Mononuclear cell (primary cell): ENCODE results near the gene HEXIM2. TPM values are rescaled to one million over a fixed set of nuclear protein-coding genes. Genes with fewer than 3 reads are reported as not detected.

Experiments used
- H3K27me3 ChIP-seq: 2 replicates; pipeline ENCODE4 v1.6.0; 2011; ENCODE audit warnings: low read length, control low read depth; ENCODE audit not compliant: insufficient read depth
- H3K4me1 ChIP-seq: 2 replicates; pipeline ENCODE4 v1.5.1; 2011; ENCODE audit warnings: mild to moderate bottlenecking, low read length, control low read depth; ENCODE audit not compliant: insufficient read depth
- H3K4me3 ChIP-seq: 2 replicates; pipeline ENCODE4 v1.5.1; 2011; ENCODE audit warnings: mild to moderate bottlenecking, low read length, moderate library complexity
- H3K9me3 ChIP-seq: 2 replicates; pipeline ENCODE4 v1.5.1; 2011; ENCODE audit warnings: low read depth, mild to moderate bottlenecking, control low read depth, low read length
- total RNA-seq: library from RNA; depleted of rRNA; stranded (reverse); fragments of >200 nt; gene quantifications from one replicate; pipeline ENCODE4 v1.2.3, GENCODE V29; 2012

HEXIM2 gene
- total RNA-seq, 1 donor: 3.4 TPM

DNA sequence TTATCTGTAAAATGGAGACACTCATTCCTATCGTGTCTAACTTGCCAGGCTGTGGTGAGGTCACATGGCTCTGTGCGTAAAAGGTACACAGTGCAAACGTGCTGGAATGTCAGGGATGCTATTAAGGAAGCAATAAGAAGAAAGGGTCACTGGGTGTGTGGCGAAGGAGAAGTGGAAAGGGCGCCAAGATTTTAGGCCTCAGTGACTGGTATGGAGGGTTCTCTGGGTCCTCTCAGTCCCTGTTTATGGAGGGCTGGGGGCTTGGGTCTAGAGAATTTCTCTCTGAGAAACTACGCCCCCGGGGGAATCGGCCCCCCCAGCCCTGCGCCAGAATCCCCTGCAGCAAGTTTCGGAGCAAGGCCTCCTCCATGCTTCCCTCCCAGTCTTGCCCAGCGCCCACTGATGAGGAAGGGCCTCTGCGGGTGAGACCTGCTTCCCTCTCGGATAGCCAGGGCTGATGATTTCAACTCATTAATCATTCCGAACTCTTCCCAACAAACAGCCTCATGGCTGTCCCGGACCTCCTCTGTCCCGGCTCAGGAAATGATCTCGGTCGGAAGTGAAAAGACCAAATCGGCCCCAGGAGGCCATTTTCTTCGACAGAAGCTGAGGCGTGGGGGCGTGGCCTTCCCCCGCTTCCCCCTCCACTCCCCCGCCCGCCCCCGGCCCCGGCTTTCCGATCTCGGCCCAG, 14.6 kb upstream of the HEXIM2 start:
- H3K27me3 ChIP-seq: no peaks in the 10 kb centered on the region
- peak overlapping the region; percentile 96 for H3K4me3 ChIP-seq
- peaks cover 70% of the 10 kb centered on the region for H3K4me1 ChIP-seq
- H3K9me3 ChIP-seq: no peaks in the 10 kb centered on the region

DNA sequence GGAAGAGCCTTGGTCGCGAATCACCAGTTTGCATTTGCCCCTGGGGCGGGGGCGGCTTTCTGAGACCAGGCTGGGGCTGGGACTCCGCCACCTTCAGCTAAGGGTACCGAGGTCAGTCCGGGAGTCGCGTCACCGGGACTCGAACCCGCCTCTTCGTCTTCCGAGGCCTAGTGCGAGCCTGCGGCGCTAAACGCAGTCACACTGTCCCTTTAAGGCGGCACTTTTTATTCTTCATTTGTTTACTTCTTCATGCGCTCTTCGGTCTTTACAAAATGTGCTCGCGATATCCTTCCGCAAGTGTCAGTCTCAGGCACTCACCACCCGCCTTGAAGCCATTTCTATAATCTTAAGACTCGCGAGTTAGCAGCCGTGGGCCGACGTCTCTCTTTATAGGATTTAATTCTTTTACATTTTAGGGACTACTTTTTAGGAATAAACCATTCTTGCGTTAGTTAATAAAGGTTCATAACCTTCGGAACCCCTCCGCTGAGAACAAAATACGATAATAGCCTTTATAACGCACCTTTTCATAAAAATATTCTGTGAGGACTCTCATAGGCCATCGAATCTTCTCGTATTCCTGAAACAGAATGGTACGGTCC, 14.0 kb upstream of the HEXIM2 start:
- Histone ChIP-seq H3K9me3 (no peaks in the 10 kb centered on the region), H3K27me3 (no peaks in the 10 kb centered on the region), H3K4me3 (peak overlapping the region; percentile 96), H3K4me1 (peaks cover 74% of the 10 kb centered on the region)

DNA sequence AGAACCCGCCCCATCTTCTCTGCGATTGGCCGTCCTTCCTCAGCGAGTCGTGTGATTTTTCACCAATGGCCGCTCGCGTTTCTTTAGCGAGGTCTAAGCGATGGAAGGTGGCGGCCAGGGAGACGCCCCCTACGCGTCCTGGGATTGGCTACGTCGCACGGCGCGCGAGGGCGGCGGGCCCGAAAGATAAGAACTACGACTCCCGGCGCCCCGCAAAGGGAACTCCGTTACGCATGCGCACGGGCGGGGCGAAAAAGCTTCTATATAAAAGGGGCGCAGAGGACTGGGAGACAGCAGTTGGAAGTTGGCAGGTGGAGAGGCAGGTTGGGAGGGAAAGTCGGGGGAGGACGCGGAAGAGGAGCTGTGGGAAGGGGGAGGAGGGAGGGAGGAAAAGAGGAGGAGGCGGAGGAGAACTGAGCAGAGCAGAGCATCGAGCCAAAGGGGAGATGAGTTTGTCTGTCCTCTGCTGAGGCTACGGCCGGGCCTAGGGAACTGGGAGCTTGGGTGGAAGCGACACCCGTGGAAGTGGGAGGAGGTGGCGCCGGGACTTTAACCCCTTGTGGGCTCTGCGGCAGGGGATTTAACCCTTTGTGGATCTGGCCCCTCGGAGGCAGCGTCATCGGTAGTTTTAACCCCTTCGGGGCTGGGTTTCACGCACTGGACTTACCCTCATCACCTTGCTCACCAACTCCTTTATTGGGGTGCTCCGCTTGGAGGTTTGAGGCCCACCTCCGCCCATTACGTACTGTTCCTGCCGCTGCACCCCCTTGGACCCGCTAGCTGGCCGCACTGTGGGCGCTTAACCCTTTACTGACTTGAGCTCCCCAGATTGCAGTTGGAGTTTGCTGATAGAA, 13.3 kb upstream of the HEXIM2 start, which contains the start of gene HEXIM1:
TSS of gene HEXIM1 (plus strand) at position 293 of the 854 bp plus-strand sequence. CDS start 716 bp downstream, outside the sequence.
- H3K9me3 ChIP-seq: no peaks in the 10 kb centered on the region
- peak within 1 kb of the TSS; percentile 96 for H3K4me3 ChIP-seq
- no peaks in the 10 kb centered on the region for H3K27me3 ChIP-seq
- H3K4me1 ChIP-seq: peaks cover 71% of the 10 kb centered on the region

DNA sequence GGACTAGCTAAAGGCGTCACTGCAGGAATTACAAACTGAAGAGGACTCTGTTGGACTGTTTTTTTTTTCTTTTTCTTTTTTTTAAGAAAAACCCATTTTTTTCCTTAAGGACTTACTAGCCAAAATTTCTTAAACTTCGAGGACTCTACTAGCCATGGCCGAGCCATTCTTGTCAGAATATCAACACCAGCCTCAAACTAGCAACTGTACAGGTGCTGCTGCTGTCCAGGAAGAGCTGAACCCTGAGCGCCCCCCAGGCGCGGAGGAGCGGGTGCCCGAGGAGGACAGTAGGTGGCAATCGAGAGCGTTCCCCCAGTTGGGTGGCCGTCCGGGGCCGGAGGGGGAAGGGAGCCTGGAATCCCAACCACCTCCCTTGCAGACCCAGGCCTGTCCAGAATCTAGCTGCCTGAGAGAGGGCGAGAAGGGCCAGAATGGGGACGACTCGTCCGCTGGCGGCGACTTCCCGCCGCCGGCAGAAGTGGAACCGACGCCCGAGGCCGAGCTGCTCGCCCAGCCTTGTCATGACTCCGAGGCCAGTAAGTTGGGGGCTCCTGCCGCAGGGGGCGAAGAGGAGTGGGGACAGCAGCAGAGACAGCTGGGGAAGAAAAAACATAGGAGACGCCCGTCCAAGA, 12.5 kb upstream of the HEXIM2 start:
- peaks cover 63% of the 10 kb centered on the region for H3K4me1 ChIP-seq

GRCh38 chr17:45149669-45150664, 11.7 kb upstream of the HEXIM2 start:
- Histone ChIP-seq H3K9me3 (no peaks in the 10 kb centered on the region), H3K4me3 (peak overlapping the region; percentile 64), H3K4me1 (peaks cover 56% of the 10 kb centered on the region), H3K27me3 (no peaks in the 10 kb centered on the region)

More for the DNA sequence above, 12.5 kb upstream of the HEXIM2 start:
- H3K27me3 ChIP-seq: no peaks in the 10 kb centered on the region
- no peaks in the 10 kb centered on the region for H3K9me3 ChIP-seq
- H3K4me3 ChIP-seq: peak overlapping the region; percentile 64

DNA sequence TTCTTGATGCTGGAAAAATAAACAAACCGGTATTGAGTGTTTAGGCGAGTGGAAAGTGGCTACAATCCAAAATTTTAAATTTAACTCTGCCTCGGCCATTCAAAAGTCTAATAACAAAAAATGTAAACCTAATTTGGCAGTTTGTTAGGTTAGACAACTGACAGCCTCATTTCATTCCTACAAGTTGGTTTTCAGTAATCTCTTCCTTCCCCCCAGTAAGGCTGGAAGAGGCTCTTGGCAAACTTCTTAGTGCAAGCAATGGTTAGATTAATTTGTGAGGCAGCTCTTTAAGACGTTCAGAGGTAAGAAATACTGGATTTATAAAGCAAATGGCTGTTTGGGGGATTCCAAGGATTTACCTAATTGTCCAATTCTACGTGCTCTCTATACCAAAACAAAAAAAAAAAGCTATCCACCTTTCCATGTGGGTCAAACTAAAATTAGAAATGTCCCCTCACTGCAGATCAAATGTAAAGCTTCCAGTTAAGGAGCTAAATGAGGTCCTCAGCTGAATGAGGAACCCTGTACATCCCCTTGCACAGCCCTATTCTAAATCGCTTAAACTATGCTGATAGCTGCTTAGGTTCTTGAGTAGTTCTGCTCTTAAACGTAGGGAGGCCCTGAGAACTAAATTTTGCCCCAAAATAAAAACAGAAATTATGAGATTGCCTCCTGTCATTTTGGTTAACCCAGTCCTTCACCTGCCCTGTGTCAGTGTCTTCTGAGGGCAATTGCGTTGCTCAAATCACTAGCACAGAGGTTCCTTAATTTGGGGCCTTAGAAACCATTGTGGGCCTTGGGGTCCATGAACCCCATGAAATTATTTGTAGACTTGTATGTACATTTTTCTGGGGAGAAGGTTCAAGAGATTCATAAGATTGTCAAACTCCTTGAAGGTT, 10.5 kb upstream of the HEXIM2 start:
- Histone ChIP-seq H3K27me3 (no peaks in the 10 kb centered on the region), H3K9me3 (no peaks in the 10 kb centered on the region), H3K4me3 (no peak overlapping the region), H3K4me1 (peaks cover 58% of the 10 kb centered on the region)

DNA sequence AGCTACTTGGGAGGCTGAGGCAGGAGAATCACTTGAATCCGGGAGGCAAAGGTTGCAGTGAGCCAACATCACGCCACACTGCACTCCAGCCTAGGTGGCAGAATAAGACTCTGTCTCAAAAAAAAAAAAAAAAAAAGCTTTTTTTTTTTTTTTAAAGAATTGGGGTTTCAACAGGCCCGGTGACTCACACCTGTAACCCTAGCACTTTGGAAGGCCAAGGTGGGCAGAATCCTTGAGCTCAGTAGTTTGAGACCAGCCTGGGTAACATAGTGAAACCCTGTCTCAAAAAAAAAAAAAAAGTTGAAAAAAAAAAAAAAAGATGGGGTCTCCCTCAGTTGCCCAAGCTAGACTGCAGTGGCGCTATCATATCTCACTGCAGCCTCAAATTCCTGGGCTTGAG, 6.6 kb upstream of the HEXIM2 start:
- Histone ChIP-seq H3K27me3 (no peaks in the 10 kb centered on the region), H3K9me3 (no peaks in the 10 kb centered on the region), H3K4me3 (no peak overlapping the region), H3K4me1 (peaks cover 60% of the 10 kb centered on the region)

DNA sequence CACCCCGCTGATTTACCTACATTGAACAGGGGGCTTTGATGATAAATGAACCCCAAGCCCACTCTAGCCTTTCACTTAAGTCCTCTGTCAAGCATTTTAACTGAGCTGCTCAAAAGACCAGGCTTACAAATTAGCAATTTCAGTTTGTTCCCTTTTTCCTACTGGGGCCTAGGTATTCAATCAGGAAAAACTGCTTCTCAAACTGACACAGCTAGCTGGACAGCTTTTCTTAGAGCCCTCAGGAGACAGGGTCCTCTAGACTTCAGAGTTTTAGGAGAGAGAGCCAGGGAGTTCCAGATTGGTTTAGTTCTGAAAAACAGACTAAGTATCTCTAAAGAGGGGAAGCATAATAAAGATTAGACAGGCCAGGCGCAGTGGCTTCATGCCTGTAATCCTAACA, 6.2 kb upstream of the HEXIM2 start:
- Histone ChIP-seq H3K4me1 (peaks cover 62% of the 10 kb centered on the region), H3K9me3 (no peaks in the 10 kb centered on the region), H3K27me3 (no peaks in the 10 kb centered on the region), H3K4me3 (no peak overlapping the region)

GRCh38 chr17:45156242-45156641, 5.4 kb upstream of the HEXIM2 start:
- Histone ChIP-seq H3K4me3 (no peak overlapping the region), H3K27me3 (no peaks in the 10 kb centered on the region)

DNA sequence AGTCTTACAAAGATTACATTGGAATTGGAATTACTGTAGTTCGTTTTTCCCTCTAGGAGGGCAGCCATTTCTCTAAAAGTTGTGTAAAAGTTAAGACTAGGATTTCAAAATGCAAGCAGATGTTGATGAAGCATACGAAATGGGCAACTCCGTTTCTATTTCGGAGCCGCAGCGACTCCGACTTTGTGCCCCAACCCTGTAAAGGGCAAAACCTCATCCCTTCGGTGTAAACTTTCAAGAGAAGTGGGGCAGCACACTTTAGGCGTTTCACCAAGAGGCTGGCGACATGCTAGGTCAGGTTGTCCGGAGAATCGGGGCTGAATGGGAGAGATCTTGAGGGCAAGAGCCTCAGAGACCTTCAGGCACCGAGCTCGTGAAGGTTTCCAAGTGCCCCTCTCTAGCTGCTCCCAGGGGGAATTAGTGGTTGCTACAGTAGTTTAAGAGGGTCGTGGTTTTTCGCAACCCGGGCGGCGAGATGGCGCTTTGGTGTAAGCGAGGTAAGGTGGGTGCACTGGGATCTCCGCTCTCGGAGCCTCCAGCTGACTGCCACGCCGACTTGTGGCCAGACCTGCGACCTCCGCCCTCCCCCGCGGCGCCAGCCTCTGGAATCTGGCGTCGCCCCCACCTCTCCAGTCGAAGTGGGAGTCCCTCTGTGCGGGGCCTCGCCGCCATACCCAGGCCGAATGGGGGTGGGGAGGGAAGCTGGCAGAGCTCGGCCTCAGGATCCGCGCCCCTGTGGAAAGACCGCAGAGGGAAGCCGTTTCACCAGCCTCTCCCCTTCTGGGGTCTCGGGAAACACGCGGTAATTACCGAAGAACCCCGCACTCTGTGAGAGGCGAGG, 1.0 kb upstream of the HEXIM2 start:
- Histone ChIP-seq H3K27me3 (no peaks in the 10 kb centered on the region), H3K4me3 (peak overlapping the region; percentile 92), H3K9me3 (no peaks in the 10 kb centered on the region), H3K4me1 (peaks cover 65% of the 10 kb centered on the region)

More at GRCh38 chr17:45156242-45156641, 5.4 kb upstream of the HEXIM2 start:
- Histone ChIP-seq H3K4me1 (peaks cover 56% of the 10 kb centered on the region), H3K9me3 (no peaks in the 10 kb centered on the region)

- Histone ChIP-seq H3K27me3 (no peaks in the 10 kb centered on the region), H3K4me3 (peak overlapping the region; percentile 22), H3K9me3 (no peaks in the 10 kb centered on the region), H3K4me1 (peaks cover 67% of the 10 kb centered on the region)
These were observed 481 bp downstream of the HEXIM2 start for GRCh38 chr17:45162025-45162687.

- H3K4me1 ChIP-seq: peaks cover 42% of the 10 kb centered on the region
- H3K9me3 ChIP-seq: no peaks in the 10 kb centered on the region
- no peaks in the 10 kb centered on the region for H3K27me3 ChIP-seq
- H3K4me3 ChIP-seq: no peak overlapping the region
These were observed 3.1 kb downstream of the HEXIM2 start for GRCh38 chr17:45164734-45165269.
